Activated CD4-positive, alpha-beta T cell treated with anti-CD3 and anti-CD28 coated beads, Interleukin-2, amount 10 ng/mL, durations not matched to agents 24 days and 14 days (primary cell): ENCODE measurements around the gene ILDR2. TPM values are rescaled to one million over a fixed set of nuclear protein-coding genes. Genes with fewer than 3 reads are reported as not detected.

Experiments
- DNase-seq: peaks from one replicate; pipeline ENCODE4 v3.0.0; 2022
- H3K27ac Mint-ChIP-seq: one replicate; pipeline ENCODE4 v1.8.0; 2022; ENCODE audit warnings: mild to moderate bottlenecking, mixed read lengths
- H3K27me3 Mint-ChIP-seq: one replicate; pipeline ENCODE4 v1.8.0; 2022; ENCODE audit warnings: mixed read lengths
- H3K36me3 Mint-ChIP-seq: one replicate; pipeline ENCODE4 v1.8.0; 2022; ENCODE audit warnings: low read depth, mild to moderate bottlenecking, mixed read lengths
- H3K4me1 Mint-ChIP-seq: one replicate; pipeline ENCODE4 v1.8.0; 2021; ENCODE audit warnings: mixed read lengths
- H3K4me3 Mint-ChIP-seq: one replicate; pipeline ENCODE4 v1.8.0; 2022; ENCODE audit warnings: mild to moderate bottlenecking, moderate library complexity, mixed read lengths
- H3K9me3 Mint-ChIP-seq: one replicate; pipeline ENCODE4 v1.8.0; 2021; ENCODE audit warnings: mixed read lengths
- intact Hi-C: fragments of 100-400 bp; cut with micrococcal nuclease; formaldehyde crosslinking; loops from one replicate; pipeline ENCODE4 v1.15.1; 2023
- total RNA-seq: library from RNA; stranded (reverse); gene quantifications from 2 replicates; pipeline ENCODE4 v1.2.3, GENCODE V29; 2022

Gene ILDR2
- total RNA-seq, 1 donor from 2014 or later, result 12.5 TPM

GRCh38 chr1:166927701-166928100 lies 47.6 kb downstream of the ILDR2 start:
- DNase-seq, result no peak
- H3K9me3 Mint-ChIP-seq, result no peaks in the 10 kb centered on the region
- H3K4me3 Mint-ChIP-seq, result no peak overlapping the region
- peaks cover 2% of the 10 kb centered on the region for H3K4me1 Mint-ChIP-seq
- no peak overlapping the region for H3K27ac Mint-ChIP-seq
- intact Hi-C loops, result no loop called here
- H3K36me3 Mint-ChIP-seq, result peaks cover 7% of the 10 kb centered on the region
- peaks cover under 1% of the 10 kb centered on the region for H3K27me3 Mint-ChIP-seq

DNA sequence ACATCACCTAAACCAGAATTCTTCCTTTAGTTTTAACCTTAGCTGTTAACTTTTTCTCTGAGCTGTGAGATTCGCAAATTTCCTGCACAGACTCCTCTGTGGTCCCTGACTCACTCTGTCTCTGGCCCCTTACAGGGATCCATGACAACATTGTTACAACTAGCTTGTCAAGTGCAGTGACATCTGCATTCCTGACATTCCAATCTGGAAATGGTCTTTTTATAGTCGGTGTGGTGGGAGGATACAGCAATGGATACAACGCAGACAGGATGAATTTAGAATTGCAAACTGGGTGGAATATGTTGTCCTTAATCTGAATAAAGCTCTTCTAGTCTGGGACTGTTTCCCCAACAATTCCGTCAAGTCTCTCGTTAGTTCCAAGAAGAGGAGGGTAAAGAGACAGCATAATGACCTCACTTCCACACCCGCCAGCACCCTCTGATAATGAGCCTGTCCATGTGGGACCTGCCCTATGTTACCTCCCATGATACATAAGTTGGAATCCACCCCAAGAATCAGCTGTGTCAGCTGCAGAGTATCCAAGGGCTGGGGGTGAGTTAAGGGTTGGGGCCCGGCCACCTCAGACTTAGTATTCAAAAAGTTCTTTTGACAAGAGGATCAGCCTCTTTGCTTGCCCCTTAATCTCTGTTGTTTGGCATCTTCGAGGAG lies 49.4 kb downstream of the ILDR2 start:
- Mint-ChIP-seq H3K9me3 (no peaks in the 10 kb centered on the region), H3K4me3 (no peak overlapping the region), H3K27me3 (peaks cover 14% of the 10 kb centered on the region), H3K27ac (no peak overlapping the region), H3K4me1 (no peaks in the 10 kb centered on the region), H3K36me3 (peaks cover 11% of the 10 kb centered on the region)
- DNase-seq, result no peak
- intact Hi-C loops, result no loop called here

- Mint-ChIP-seq H3K36me3 (peaks cover 11% of the 10 kb centered on the region), H3K27me3 (peaks cover 19% of the 10 kb centered on the region), H3K9me3 (no peaks in the 10 kb centered on the region), H3K27ac (no peak overlapping the region), H3K4me1 (no peaks in the 10 kb centered on the region), H3K4me3 (no peak overlapping the region)
- intact Hi-C loops, result no loop called here
- no peak for DNase-seq
These were observed 50.4 kb downstream of the ILDR2 start for GRCh38 chr1:166924823-166925541.

DNA sequence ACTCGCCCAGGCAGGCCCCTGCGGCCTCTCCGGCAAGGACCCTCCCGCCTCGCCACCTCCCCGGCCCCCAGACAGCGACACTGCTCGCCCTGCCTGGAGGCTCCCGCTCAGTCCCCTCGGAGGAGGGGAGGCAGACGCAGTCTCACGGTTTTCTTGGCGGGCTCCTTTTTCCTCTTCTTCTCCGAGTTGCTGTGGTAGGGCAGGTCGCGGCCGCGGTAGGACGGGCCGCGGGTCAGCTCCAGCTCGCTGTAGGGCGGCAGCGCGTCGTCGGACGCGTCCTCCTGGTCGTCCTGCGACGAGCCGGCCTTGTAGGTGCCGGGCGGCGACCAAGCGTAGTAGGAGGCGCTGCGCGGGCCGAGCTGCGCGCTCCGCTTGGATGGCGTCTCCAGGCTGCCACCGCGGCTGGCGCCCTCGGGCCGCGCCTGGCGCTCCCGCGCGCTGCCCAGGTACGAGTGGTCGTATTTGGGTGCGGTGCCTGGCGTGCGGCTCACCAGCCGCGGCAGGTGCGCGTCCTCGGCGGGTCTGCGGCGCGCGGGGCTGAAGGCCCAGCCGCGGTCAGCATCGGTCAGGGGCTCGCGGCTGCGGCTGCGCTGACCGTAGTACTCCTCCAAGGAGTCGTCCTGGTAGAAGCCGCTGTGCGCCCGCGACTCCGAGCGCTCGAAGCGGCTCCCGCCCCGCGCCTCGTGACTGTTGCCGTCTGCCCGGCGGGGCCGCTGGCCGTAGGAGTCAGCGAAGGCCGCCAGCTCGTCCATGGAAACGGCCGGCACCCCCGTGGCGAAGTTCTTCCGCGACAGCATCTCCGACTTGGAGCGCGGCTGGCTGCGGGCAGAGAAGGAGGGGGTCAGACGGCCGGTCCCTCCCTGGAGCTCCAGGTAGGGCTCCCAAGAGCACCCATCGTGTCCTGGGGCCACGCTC lies 54.5 kb downstream of the ILDR2 start:
- intact Hi-C loops, result no loop called here
- Mint-ChIP-seq H3K9me3 (no peaks in the 10 kb centered on the region), H3K27me3 (peaks cover 25% of the 10 kb centered on the region), H3K36me3 (peaks cover 14% of the 10 kb centered on the region), H3K4me3 (peak overlapping the region; percentile 47), H3K27ac (no peak overlapping the region), H3K4me1 (no peaks in the 10 kb centered on the region)
- DNase-seq, result no peak

- no peak for DNase-seq
- Mint-ChIP-seq H3K4me3 (no peak overlapping the region), H3K36me3 (peaks cover 12% of the 10 kb centered on the region), H3K27me3 (peaks cover 25% of the 10 kb centered on the region), H3K9me3 (no peaks in the 10 kb centered on the region), H3K4me1 (no peaks in the 10 kb centered on the region), H3K27ac (no peak overlapping the region)
- intact Hi-C loops, result no loop called here
These were observed 56.4 kb downstream of the ILDR2 start for GRCh38 chr1:166918956-166919316.

DNA sequence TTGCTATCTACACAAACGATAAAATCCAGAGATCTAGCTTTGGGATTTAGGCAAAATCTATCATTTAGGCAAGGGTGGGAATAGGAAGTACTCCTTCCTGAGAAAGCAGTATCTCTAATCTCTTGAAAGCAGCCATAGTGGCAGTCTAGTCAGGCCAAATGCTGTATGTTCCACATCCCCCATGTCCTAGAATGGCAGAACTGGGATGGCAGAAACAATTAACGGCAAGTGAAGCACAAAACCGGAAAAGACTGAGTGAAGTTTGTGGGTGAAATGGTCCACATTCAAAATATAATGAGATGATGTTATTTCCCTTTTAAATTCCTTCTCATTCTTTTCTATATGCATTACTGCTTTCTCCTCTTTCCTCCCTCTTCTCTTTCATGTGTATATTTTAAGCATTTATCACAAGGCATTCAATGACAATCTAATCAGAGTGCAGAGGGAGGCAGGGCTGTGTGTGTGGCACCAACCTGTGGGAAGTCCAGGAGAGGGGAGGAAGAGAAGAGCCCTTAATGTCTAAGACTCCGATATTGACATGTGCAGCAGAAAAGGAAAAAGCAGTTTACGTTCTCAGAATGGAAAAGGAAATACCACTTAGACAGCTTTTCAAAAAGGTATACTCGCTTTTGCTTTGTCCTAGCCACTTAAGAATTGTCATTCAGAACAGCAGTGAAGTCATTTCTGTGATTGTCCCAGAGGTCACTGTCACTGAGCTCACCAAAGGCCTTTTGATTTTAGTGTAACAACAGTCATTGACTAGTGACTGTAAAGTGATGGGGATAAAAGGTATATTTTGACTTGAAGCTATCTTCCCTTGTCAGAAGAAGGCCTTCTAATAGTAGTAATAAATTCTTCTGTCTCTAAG lies 57.0 kb downstream of the ILDR2 start:
- Mint-ChIP-seq H3K27me3 (peaks cover 27% of the 10 kb centered on the region), H3K4me3 (no peak overlapping the region), H3K27ac (no peak overlapping the region), H3K9me3 (no peaks in the 10 kb centered on the region), H3K4me1 (peaks cover 2% of the 10 kb centered on the region), H3K36me3 (peaks cover 12% of the 10 kb centered on the region)
- intact Hi-C loops, result no loop called here
- no peak for DNase-seq

DNA sequence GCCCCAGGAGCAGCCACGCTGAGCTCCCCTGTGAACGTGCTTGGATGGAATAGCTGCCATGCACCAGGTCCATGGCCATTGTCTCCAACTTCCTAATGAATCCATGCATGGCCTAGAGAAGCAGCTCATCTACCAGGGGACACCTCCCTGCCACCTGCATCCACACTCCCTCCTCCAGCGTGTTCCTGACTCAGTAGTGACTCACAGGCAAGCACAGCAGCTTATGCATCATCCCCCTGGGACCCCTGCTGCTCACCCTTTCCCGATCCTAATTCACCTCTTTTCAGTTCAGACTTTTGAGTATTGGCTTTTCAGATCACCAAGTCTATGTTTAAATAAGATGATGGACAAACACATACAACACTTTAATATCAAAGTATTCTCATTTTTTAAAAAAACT lies 59.4 kb downstream of the ILDR2 start:
- no peaks in the 10 kb centered on the region for H3K9me3 Mint-ChIP-seq
- H3K4me1 Mint-ChIP-seq, result peaks cover 4% of the 10 kb centered on the region
- no peak overlapping the region for H3K27ac Mint-ChIP-seq
- H3K27me3 Mint-ChIP-seq, result peaks cover 16% of the 10 kb centered on the region
- intact Hi-C loops, result no loop called here
- no peak for DNase-seq
- H3K36me3 Mint-ChIP-seq, result peaks cover 10% of the 10 kb centered on the region
- H3K4me3 Mint-ChIP-seq, result no peak overlapping the region

- no peak for DNase-seq
- intact Hi-C loops, result no loop called here
- H3K4me3 Mint-ChIP-seq, result no peak overlapping the region
These were observed 60.3 kb downstream of the ILDR2 start for GRCh38 chr1:166915042-166915441.

DNA sequence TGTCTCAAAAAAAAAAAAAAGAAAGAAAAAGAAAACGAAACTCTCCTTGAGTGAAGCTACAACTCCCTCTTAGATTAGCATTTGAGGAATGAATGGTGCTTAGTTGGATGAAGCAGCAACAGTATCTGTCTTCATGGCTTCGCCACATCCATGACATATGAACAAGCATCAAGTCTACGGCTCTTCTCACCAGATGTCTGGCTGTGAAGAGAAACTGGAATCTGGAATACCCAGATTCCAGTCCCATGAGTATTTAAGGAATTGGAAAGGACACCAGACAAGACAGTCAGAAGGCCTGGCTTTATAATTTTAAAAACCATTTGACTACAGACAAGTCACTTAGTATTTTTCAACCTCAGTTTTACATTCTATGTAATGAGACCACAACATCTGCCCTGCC lies 61.2 kb downstream of the ILDR2 start:
- H3K9me3 Mint-ChIP-seq, result no peaks in the 10 kb centered on the region
- H3K36me3 Mint-ChIP-seq, result peaks cover 8% of the 10 kb centered on the region
- intact Hi-C loops, result loop anchor here (5.0 kb wide), 1 partner anchor 208 kb away; no protein-coding TSS in a partner anchor

More at GRCh38 chr1:166915042-166915441, 60.3 kb downstream of the ILDR2 start:
- Mint-ChIP-seq H3K36me3 (peaks cover 10% of the 10 kb centered on the region), H3K9me3 (no peaks in the 10 kb centered on the region), H3K27me3 (peaks cover 11% of the 10 kb centered on the region), H3K27ac (no peak overlapping the region), H3K4me1 (peaks cover 9% of the 10 kb centered on the region)

GRCh38 chr1:166911624-166912023 lies 63.7 kb downstream of the ILDR2 start:
- Mint-ChIP-seq H3K4me1 (peaks cover 14% of the 10 kb centered on the region), H3K9me3 (no peaks in the 10 kb centered on the region), H3K27ac (no peak overlapping the region), H3K4me3 (no peak overlapping the region), H3K36me3 (peaks cover 4% of the 10 kb centered on the region), H3K27me3 (peaks cover 5% of the 10 kb centered on the region)
- intact Hi-C loops, result loop anchor here (2.0 to 5.0 kb wide), 2 partner anchors 63 to 211 kb away; partner anchors contain the start of gene ILDR2
- DNase-seq, result no peak

More for the DNA sequence above, 61.2 kb downstream of the ILDR2 start:
- Mint-ChIP-seq H3K4me1 (peaks cover 9% of the 10 kb centered on the region), H3K27ac (no peak overlapping the region), H3K27me3 (peaks cover 5% of the 10 kb centered on the region), H3K4me3 (no peak overlapping the region)
- no peak for DNase-seq

DNA sequence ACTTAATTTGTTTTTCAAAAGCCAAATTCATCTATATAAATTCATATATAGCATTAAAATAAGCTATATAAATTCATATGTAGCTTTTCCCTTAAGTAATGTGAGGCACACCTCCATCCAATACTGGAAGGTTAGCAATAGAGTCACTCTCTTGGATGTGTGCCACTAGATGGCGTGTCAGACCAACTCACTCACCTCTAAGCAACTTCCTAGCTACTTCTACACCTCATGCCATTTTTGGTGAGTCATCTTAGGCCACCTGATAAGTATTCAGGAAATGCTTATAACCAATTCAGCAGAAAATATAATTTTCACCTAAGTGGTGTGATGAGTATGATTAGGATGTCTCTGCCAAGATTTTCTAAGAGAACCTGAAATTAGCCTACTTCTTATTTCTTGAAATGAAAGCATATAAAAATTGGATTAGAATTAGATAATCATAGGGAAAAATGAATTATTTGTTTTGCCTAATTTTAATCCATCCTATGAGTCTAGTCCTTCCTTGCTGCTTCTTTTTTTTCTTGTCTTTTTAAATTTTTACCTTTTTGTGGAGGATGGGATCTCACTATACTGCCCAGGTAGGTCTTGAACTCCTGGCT lies 64.8 kb downstream of the ILDR2 start:
- H3K4me3 Mint-ChIP-seq, result no peak overlapping the region
- no peaks in the 10 kb centered on the region for H3K9me3 Mint-ChIP-seq
- H3K4me1 Mint-ChIP-seq, result peaks cover 24% of the 10 kb centered on the region
- intact Hi-C loops, result loop anchor here (1.0 to 5.0 kb wide), 3 partner anchors 64 to 212 kb away; partner anchors contain the start of gene ILDR2
- H3K36me3 Mint-ChIP-seq, result peaks cover 5% of the 10 kb centered on the region
- no peak overlapping the region for H3K27ac Mint-ChIP-seq
- DNase-seq, result peak; percentile 93
- peaks cover 5% of the 10 kb centered on the region for H3K27me3 Mint-ChIP-seq

DNA sequence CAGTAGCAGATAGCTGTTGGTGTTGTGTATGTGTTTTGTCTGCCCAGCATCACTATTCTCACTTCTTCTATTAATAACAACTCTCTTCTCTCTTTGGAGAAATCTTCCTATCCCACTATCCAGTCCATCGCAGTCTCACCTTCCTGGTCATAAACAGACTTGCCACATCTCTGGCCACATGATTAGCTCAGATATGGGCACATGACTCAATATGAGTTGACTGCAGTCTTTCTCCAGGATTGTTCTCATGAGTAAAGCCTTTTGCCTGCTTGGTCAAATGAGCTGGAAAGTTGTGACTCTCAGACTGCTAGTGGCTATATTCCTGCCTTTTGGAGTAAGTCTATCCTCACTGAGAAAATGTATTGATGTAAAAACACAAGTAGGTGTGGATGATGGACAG lies 66.4 kb downstream of the ILDR2 start:
- no peak for DNase-seq
- Mint-ChIP-seq H3K4me3 (no peak overlapping the region), H3K27me3 (peaks cover 9% of the 10 kb centered on the region), H3K9me3 (no peaks in the 10 kb centered on the region), H3K4me1 (peaks cover 29% of the 10 kb centered on the region), H3K27ac (no peak overlapping the region), H3K36me3 (peaks cover 5% of the 10 kb centered on the region)
- intact Hi-C loops, result no loop called here

DNA sequence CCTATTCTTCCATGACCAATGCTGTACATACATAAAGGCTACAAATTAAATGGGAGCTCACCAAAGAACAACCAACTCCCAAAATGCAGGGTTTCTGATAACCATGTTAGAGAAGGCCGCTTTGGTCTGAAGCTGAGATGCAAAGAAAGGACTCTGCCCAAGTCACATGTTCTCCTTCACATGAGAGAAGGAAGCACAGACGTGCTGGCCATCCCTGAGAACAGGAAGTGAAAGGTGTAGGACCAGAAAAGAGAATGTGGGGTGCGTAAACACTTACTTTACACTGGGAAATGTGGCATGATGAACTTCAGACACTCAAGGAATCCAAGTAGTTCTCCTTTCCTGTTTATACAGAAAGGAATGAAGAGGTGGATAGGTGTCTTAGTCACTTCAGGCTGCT lies 67.6 kb downstream of the ILDR2 start:
- Mint-ChIP-seq H3K9me3 (no peaks in the 10 kb centered on the region), H3K4me3 (no peak overlapping the region), H3K27me3 (peaks cover 5% of the 10 kb centered on the region), H3K36me3 (peaks cover 5% of the 10 kb centered on the region), H3K27ac (no peak overlapping the region), H3K4me1 (peaks cover 29% of the 10 kb centered on the region)
- DNase-seq, result no peak
- intact Hi-C loops, result loop anchor here (2.0 kb wide), 1 partner anchor 45 kb away; no protein-coding TSS in a partner anchor
